Naive thymus-derived CD8-positive, alpha-beta T cell (primary cell): ENCODE measurements around the gene HS3ST1. TPM values are rescaled to one million over a fixed set of nuclear protein-coding genes. Genes with fewer than 3 reads are reported as not detected.

Experiments
- ATAC-seq, 2 donors: fragments of 150-1000 bp; cut with Tn5 transposase in 1 of 2; sonication (Bioruptor Pico), chemical (Tn5 transposase) in 1 of 2; 1 replicate in 1 of 2; 2 replicates in 1 of 2; pipeline ENCODE4 v1.10.0; 2021; ENCODE audit warnings: mild to moderate bottlenecking in 2 of 2, moderate library complexity in 2 of 2
- POLR2A ChIA-PET: fragments of 350-600 bp; sonication (Branson Sonifier 250); formaldehyde crosslinking; loops from one replicate; lab custom pipeline; 2021; ENCODE audit warnings: antibody characterized with exemption; lab: Charles Lee
- DNase-seq, 10 donors: peaks; one replicate each; pipeline versions ENCODE4 v3.0.0 to v3.0.0-alpha.2; 2020 to 2022
- H3K27ac Mint-ChIP-seq, 10 donors: one replicate each; pipeline ENCODE4 v1.8.0; 2020 to 2022; ENCODE audit warnings: mild to moderate bottlenecking in 10 of 10, mixed read lengths in 10 of 10, moderate library complexity in 4 of 10, inconsistent platforms in 1 of 10
- H3K27me3 Mint-ChIP-seq, 5 donors: one replicate each; pipeline ENCODE4 v1.8.0; 2021 to 2022; ENCODE audit warnings: mixed read lengths in 5 of 5
- H3K36me3 Mint-ChIP-seq, 3 donors: one replicate each; pipeline ENCODE4 v1.8.0; 2020 to 2022; ENCODE audit warnings: mixed read lengths in 3 of 3, mild to moderate bottlenecking in 2 of 3, inconsistent platforms in 1 of 3
- H3K4me1 Mint-ChIP-seq, 4 donors: one replicate each; pipeline ENCODE4 v1.8.0; 2021 to 2022; ENCODE audit warnings: mixed read lengths in 4 of 4
- H3K4me3 Mint-ChIP-seq, 10 donors: one replicate each; pipeline ENCODE4 v1.8.0; 2020 to 2022; ENCODE audit warnings: mild to moderate bottlenecking in 10 of 10, mixed read lengths in 10 of 10, moderate library complexity in 6 of 10, inconsistent platforms in 1 of 10
- H3K9me3 Mint-ChIP-seq, 9 donors: one replicate each; pipeline ENCODE4 v1.8.0; 2020 to 2022; ENCODE audit warnings: mixed read lengths in 9 of 9, mild to moderate bottlenecking in 3 of 9, inconsistent platforms in 1 of 9, moderate library complexity in 1 of 9
- polyA plus RNA-seq, 3 donors: library from polyadenylated mRNA; unstranded; fragments of 300-500 nt; fragmentation: Illumina TruSeq; gene quantifications; one replicate each; pipeline ENCODE4 v1.2.3, GENCODE V29; 2021
- total RNA-seq, 8 experiments: library from RNA in 2 of 8; stranded (reverse) in 2 of 8; gene quantifications; one replicate each; pipeline ENCODE4 v1.2.3 and lab custom pipeline; 2021 to 2026

Gene HS3ST1
- total RNA-seq (under 1 TPM; 0.60 to 0.86 TPM), polyA plus RNA-seq (not detected), total RNA-seq (lab: John Stamatoyannopoulos, UW) (0 reads per million in 6 experiments)

DNA sequence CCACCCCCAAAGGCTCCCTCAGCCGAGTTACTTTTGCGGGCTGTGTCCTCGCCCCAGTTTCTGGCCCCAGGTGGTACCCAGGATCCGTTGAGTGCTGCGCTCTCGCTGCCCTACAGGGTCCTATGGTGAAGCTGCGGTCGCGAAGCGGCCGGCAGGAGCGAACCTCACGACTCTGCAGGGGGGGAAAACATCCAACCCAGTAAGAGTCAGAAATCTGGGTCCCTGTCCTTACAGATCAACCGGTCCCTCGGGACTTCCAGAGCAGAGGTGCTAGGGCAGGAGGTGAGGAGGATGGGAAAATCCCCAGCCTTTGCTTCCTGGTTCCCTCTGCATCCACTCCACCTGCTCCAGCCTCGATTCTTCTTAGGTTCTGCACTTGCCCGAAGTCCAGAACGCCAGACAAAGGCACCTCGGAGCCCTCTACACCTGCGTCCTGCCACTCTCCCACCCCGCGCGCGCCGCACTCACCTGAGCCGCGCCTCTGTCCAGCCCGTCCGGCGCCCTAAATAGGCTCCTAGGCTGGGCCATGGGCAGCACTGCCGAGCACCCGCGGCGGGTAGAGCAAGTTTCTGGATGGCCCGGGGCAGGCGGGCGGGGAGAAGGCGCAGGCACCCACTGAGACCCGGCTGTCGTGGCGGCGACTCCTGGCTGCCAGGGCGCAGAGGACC lies at the start of gene HS3ST1:
Gene HS3ST1, minus strand, starts transcription at position 664 of the 668 bp plus-strand sequence. CDS start 28,889 bp downstream, outside the sequence.
- peak within 1 kb of the TSS in 1 of 10 donors; percentile 44 for H3K27ac Mint-ChIP-seq
- H3K27me3 Mint-ChIP-seq = peaks cover 15 to 38% (median 21%) of the 10 kb centered on the region in 5 donors
- no peak for DNase-seq
- H3K4me1 Mint-ChIP-seq = peaks cover 8 to 39% (median 18%) of the 10 kb centered on the region in 4 donors
- H3K4me3 Mint-ChIP-seq = peak within 1 kb of the TSS; percentile 64 to 81 (median 74)
- H3K9me3 Mint-ChIP-seq = no peaks in the 10 kb centered on the region
- H3K36me3 Mint-ChIP-seq = peaks cover 0 to 3% (median 0%) of the 10 kb centered on the region in 3 donors
- ATAC-seq = peak; percentile 18 to 35
- POLR2A ChIA-PET = no interaction called here

DNA sequence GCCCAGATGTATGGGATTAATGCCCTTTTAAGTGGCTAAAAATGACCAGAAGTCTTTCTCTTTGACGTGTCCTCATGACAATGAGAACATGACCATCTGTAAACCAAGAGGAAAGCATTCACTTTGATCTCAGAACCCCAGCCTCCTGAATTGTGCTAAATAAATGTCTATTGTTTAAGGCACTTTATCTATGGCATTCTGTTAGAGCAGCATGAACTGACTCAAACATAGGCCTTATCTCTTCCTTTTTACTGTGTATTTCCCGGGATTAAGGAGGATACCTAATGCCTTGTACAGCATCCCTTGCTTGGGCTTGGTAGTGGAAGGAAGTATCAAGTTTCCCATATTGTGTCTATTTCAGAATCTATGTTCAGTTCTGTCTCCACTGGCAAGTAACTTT lies 47.2 kb upstream of the HS3ST1 start:
- H3K4me3 Mint-ChIP-seq = no peak overlapping the region
- peaks cover 0 to 6% (median 0%) of the 10 kb centered on the region in 3 donors for H3K36me3 Mint-ChIP-seq
- no peak overlapping the region for H3K27ac Mint-ChIP-seq
- H3K27me3 Mint-ChIP-seq = peaks cover 0 to 1% (median 0%) of the 10 kb centered on the region in 5 donors
- DNase-seq = no peak
- no peak for ATAC-seq
- H3K9me3 Mint-ChIP-seq = peaks cover 0 to 17% (median 0%) of the 10 kb centered on the region in 9 donors
- H3K4me1 Mint-ChIP-seq = peaks cover 12 to 24% (median 21%) of the 10 kb centered on the region in 4 donors
- POLR2A ChIA-PET = no interaction called here

DNA sequence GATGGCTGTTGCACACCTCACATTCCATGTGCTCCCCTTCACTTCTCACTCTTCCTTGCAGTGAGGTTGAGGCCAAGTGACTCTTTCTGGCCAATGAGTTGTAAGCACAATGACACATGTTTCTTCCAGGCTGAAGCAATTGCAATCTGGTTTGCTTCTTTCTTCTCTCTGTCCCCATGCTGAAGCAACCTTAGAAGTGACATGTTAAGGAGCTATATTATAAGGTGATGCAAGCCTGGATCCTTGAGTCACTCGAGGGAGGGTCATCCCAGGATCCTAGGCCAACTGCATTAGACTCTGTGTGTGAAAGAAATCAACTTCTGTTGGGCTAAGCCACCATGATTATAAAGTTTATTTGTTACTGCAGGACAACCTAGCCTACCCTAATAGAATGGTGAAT lies 45.5 kb upstream of the HS3ST1 start:
- POLR2A ChIA-PET = no interaction called here
- Mint-ChIP-seq H3K27me3 (peaks cover 0 to 1% (median 0%) of the 10 kb centered on the region in 5 donors), H3K36me3 (peaks cover 0 to 3% (median 0%) of the 10 kb centered on the region in 3 donors), H3K9me3 (peaks cover 0 to 17% (median 0%) of the 10 kb centered on the region in 9 donors), H3K4me3 (no peak overlapping the region), H3K4me1 (peaks cover 23 to 37% (median 35%) of the 10 kb centered on the region in 4 donors), H3K27ac (peak overlapping the region in 2 of 10 donors; percentile 38 to 40)
- ATAC-seq (no peak), DNase-seq (no peak)

- H3K27me3 Mint-ChIP-seq = peaks cover 0 to 1% (median 0%) of the 10 kb centered on the region in 5 donors
- H3K36me3 Mint-ChIP-seq = peaks cover 0 to 3% (median 0%) of the 10 kb centered on the region in 3 donors
- no peak for DNase-seq
- H3K4me1 Mint-ChIP-seq = peaks cover 23 to 48% (median 40%) of the 10 kb centered on the region in 4 donors
- H3K27ac Mint-ChIP-seq = peak overlapping the region; percentile 61 to 93 (median 90)
- no peak for ATAC-seq
- peak overlapping the region; percentile 27 to 82 (median 72) for H3K4me3 Mint-ChIP-seq
- H3K9me3 Mint-ChIP-seq = peaks cover 0 to 17% (median 0%) of the 10 kb centered on the region in 9 donors
- POLR2A ChIA-PET = no interaction called here
Observed at GRCh38 chr4:11472535-11472934, 43.8 kb upstream of the HS3ST1 start.

DNA sequence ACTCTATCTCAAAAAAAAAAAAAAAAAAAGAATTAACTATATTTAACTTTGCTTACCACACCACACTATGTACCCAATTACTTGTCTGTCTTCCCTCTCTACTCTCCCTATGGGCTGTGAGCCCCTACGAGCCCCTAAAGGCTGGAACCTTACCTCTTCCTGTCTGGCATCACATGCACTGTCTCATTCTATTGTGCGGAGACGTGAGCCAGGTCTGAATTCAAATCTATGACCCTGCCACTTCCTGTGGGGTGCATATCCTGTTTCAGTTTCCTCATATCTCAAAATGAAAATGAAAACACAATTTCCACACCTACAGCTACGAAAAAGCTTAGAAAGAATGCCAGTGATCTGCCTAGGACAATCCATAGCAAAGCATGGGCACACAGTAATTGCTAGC lies 42.9 kb upstream of the HS3ST1 start:
- Mint-ChIP-seq H3K4me3 (peak overlapping the region; percentile 69 to 98 (median 89)), H3K27ac (peak overlapping the region; percentile 75 to 100 (median 98)), H3K4me1 (peaks cover 24 to 52% (median 43%) of the 10 kb centered on the region in 4 donors), H3K27me3 (peaks cover 0 to 1% (median 0%) of the 10 kb centered on the region in 5 donors), H3K9me3 (peaks cover 0 to 17% (median 0%) of the 10 kb centered on the region in 9 donors), H3K36me3 (peaks cover 0 to 3% (median 0%) of the 10 kb centered on the region in 3 donors)
- POLR2A ChIA-PET = interaction anchor here (0.7 to 1.9 kb wide), 3 partner anchors 9 to 1354 kb away, joined by 3 to 5 read pairs (median 4); no protein-coding TSS in a partner anchor
- ATAC-seq (peak; percentile 92 to 96), DNase-seq (peak in 9 of 10 donors; percentile 27 to 79 (median 55))

DNA sequence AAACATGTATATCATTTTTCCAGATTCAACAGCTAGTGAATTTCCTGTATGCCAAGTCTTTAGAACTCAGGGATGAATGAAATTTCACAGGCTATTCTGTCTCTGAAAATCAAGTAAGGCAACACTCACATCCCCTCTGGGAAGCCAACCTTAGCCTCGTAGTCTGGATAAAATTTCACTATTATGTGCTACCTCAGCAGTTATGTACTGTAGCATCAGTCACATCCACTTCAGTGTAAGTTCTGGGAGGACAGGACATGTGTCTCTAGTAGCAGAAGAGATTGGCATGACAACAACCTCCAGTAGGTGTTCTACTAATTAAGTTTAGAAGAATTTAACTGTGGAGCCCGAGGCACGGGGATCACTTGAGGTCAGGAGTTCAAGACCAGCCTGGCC lies 42.4 kb upstream of the HS3ST1 start:
- Mint-ChIP-seq H3K27ac (peak overlapping the region; percentile 75 to 100 (median 98)), H3K27me3 (peaks cover 0 to 1% (median 0%) of the 10 kb centered on the region in 5 donors), H3K4me1 (peaks cover 24 to 52% (median 43%) of the 10 kb centered on the region in 4 donors), H3K9me3 (peaks cover 0 to 17% (median 0%) of the 10 kb centered on the region in 9 donors), H3K36me3 (peaks cover 0 to 3% (median 0%) of the 10 kb centered on the region in 3 donors), H3K4me3 (peak overlapping the region; percentile 55 to 98 (median 76))
- ATAC-seq = peak; percentile 14 to 16
- no peak for DNase-seq
- POLR2A ChIA-PET = interaction anchor here (1.5 to 1.9 kb wide), 2 partner anchors 10 to 1354 kb away, joined by 4 to 5 read pairs; no protein-coding TSS in a partner anchor

DNA sequence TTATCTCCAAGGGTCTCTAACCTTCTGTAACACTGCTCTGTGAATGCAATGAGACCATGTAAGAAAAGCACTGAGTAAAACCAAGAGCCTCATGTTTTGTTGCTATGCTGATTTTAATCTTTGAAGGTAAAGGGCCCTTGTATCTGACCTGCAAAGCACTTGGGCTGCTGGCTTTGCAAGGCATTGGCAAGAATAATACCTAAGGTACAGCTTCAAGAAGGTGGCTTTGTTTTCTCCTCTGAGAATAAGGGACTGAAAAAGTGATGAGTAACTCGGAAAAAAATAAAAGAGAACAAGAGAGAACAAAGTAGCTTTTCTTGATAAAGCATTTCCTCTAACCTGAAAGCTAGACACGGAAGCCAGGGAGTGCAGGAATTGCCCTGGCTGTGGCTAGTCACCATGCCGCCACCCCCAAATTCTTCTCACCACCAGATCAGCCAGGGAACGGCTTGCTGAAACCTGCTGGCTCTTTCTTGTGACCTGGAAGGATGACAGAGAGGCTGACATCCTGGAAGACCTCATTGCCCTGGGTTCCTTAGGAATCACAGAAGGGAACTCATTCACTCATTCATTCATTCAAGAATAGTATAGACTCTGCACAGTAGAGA lies 41.8 kb upstream of the HS3ST1 start:
- POLR2A ChIA-PET = interaction anchor here (1.5 to 1.9 kb wide), 2 partner anchors 10 to 1353 kb away, joined by 4 to 5 read pairs; no protein-coding TSS in a partner anchor
- Mint-ChIP-seq H3K9me3 (peaks cover 0 to 17% (median 0%) of the 10 kb centered on the region in 9 donors), H3K36me3 (peaks cover 0 to 3% (median 0%) of the 10 kb centered on the region in 3 donors), H3K27ac (peak overlapping the region; percentile 75 to 100 (median 98)), H3K4me3 (peak overlapping the region; percentile 49 to 98 (median 70)), H3K4me1 (peaks cover 24 to 52% (median 43%) of the 10 kb centered on the region in 4 donors), H3K27me3 (peaks cover 0 to 1% (median 0%) of the 10 kb centered on the region in 5 donors)
- peak in 1 of 10 donors; percentile 7 for DNase-seq
- no peak for ATAC-seq

- DNase-seq (no peak), ATAC-seq (no peak)
- peaks cover 24 to 52% (median 43%) of the 10 kb centered on the region in 4 donors for H3K4me1 Mint-ChIP-seq
- no peaks in the 10 kb centered on the region for H3K27me3 Mint-ChIP-seq
- POLR2A ChIA-PET = interaction anchor here (1.9 kb wide), 1 partner anchor 1352 kb away, joined by 5 read pairs; no protein-coding TSS in a partner anchor
- peak overlapping the region in 6 of 10 donors; percentile 11 to 98 (median 62) for H3K4me3 Mint-ChIP-seq
- peaks cover 0 to 3% (median 0%) of the 10 kb centered on the region in 3 donors for H3K36me3 Mint-ChIP-seq
- peaks cover 0 to 17% (median 0%) of the 10 kb centered on the region in 9 donors for H3K9me3 Mint-ChIP-seq
- H3K27ac Mint-ChIP-seq = peak overlapping the region; percentile 21 to 100 (median 86)
Observed at GRCh38 chr4:11469650-11470437, 41.1 kb upstream of the HS3ST1 start.

DNA sequence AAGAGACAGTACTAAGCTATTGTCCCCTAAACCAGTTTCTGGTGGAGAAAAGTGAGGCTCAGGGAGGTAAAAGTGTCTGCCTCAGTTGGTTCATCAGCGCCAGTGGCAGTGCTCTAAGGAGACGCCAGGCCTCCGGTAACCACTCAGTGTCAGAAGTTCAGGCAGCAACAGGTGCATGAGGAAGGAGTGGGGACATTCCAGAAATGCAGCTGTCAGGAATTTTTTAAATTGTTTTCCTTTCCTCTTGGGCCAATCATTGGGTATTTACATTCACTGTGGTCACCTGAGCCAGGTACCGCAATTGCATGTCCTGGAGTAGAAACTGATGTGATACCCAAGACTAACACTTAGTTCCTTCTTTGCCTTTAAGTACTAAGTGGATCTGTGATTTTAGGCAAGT lies 40.2 kb upstream of the HS3ST1 start:
- Mint-ChIP-seq H3K27ac (peak overlapping the region in 3 of 10 donors; percentile 58 to 91 (median 78)), H3K36me3 (peaks cover 0 to 3% (median 0%) of the 10 kb centered on the region in 3 donors), H3K4me1 (peaks cover 28 to 52% (median 43%) of the 10 kb centered on the region in 4 donors), H3K4me3 (no peak overlapping the region), H3K27me3 (peaks cover 0 to 4% (median 0%) of the 10 kb centered on the region in 5 donors), H3K9me3 (peaks cover 0 to 17% (median 0%) of the 10 kb centered on the region in 9 donors)
- POLR2A ChIA-PET = no interaction called here
- DNase-seq (no peak), ATAC-seq (no peak)

GRCh38 chr4:11467931-11468330 lies 39.2 kb upstream of the HS3ST1 start:
- Mint-ChIP-seq H3K27ac (peak overlapping the region in 1 of 10 donors; percentile 34), H3K36me3 (no peaks in the 10 kb centered on the region), H3K4me3 (no peak overlapping the region), H3K4me1 (peaks cover 28 to 47% (median 39%) of the 10 kb centered on the region in 4 donors), H3K27me3 (peaks cover 0 to 4% (median 0%) of the 10 kb centered on the region in 5 donors), H3K9me3 (peaks cover 0 to 16% (median 0%) of the 10 kb centered on the region in 9 donors)
- ATAC-seq (no peak), DNase-seq (no peak)
- POLR2A ChIA-PET = interaction anchor here (0.7 kb wide), 1 partner anchor 26 kb away, joined by 4 read pairs; no protein-coding TSS in a partner anchor

DNA sequence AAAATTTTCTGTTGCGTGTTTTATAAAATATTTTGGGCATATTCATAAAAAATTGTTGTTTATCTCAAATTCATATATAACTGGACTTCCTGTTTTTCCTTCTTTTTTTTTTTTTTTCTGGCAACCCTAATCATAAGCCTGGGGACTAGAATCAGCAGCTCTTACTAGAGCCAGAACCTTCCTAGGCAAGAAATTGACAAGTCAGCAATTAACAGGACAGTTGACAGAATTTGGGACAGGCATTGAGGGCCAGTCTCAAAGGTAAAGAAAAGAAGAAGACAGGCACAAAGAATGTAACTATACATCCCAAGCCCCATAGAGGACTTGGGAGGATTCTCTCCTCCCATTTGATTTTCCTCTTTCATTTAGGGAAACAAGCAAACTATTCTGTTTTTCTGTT lies 35.0 kb upstream of the HS3ST1 start:
- no peak overlapping the region for H3K27ac Mint-ChIP-seq
- ATAC-seq (no peak), DNase-seq (no peak)
- peaks cover 0 to 4% (median 0%) of the 10 kb centered on the region in 5 donors for H3K27me3 Mint-ChIP-seq
- H3K4me3 Mint-ChIP-seq = no peak overlapping the region
- peaks cover 0 to 25% (median 17%) of the 10 kb centered on the region in 9 donors for H3K9me3 Mint-ChIP-seq
- POLR2A ChIA-PET = no interaction called here
- H3K36me3 Mint-ChIP-seq = peaks cover 0 to 16% (median 9%) of the 10 kb centered on the region in 3 donors
- H3K4me1 Mint-ChIP-seq = peaks cover 5 to 14% (median 5%) of the 10 kb centered on the region in 4 donors
